Activated CD8-positive, alpha-beta T cell treated with anti-CD3 and anti-CD28 coated beads, Interleukin-2, amount 10 ng/mL, durations not matched to agents 7 days and 5 days (primary cell): ENCODE measurements around the gene C4orf50. TPM values are rescaled to one million over a fixed set of nuclear protein-coding genes. Genes with fewer than 3 reads are reported as not detected.

Experiments
- ATAC-seq: fragments of 150-1000 bp; cut with Tn5 transposase; one replicate; pipeline ENCODE4 v1.10.0; 2021; ENCODE audit warnings: moderate library complexity
- CTCF ChIA-PET: fragments of 350-600 bp; sonication (Branson Sonifier 250); formaldehyde crosslinking; loops from one replicate; lab custom pipeline; 2021; ENCODE audit warnings: antibody characterized with exemption; lab: Charles Lee
- POLR2A ChIA-PET: fragments of 350-600 bp; sonication (Branson Sonifier 250); formaldehyde crosslinking; loops from one replicate; lab custom pipeline; 2021; ENCODE audit warnings: antibody characterized with exemption; lab: Charles Lee
- DNase-seq: peaks from one replicate; pipeline ENCODE4 v3.0.0-alpha.2; 2020
- H3K27ac Mint-ChIP-seq: one replicate; pipeline ENCODE4 v1.8.0; 2021; ENCODE audit warnings: mild to moderate bottlenecking, mixed read lengths
- H3K27me3 Mint-ChIP-seq: one replicate; pipeline ENCODE4 v1.8.0; 2021; ENCODE audit warnings: low read depth, mixed read lengths
- H3K36me3 Mint-ChIP-seq: one replicate; pipeline ENCODE4 v1.8.0; 2021; ENCODE audit warnings: low read depth, mixed read lengths
- H3K4me1 Mint-ChIP-seq: one replicate; pipeline ENCODE4 v1.8.0; 2021; ENCODE audit warnings: low read depth, mixed read lengths
- H3K4me3 Mint-ChIP-seq: one replicate; pipeline ENCODE4 v1.8.0; 2021; ENCODE audit warnings: mild to moderate bottlenecking, mixed read lengths
- H3K9me3 Mint-ChIP-seq: one replicate; pipeline ENCODE4 v1.8.0; 2022; ENCODE audit warnings: mixed read lengths; ENCODE audit not compliant: insufficient read depth
- total RNA-seq, 2 experiments: library from RNA; stranded (reverse); gene quantifications; one replicate each; pipeline ENCODE4 v1.2.3, GENCODE V29; 2021

Gene C4orf50
- total RNA-seq, 2 experiments from 2014 or later, result 0.13 to 0.24 TPM

DNA sequence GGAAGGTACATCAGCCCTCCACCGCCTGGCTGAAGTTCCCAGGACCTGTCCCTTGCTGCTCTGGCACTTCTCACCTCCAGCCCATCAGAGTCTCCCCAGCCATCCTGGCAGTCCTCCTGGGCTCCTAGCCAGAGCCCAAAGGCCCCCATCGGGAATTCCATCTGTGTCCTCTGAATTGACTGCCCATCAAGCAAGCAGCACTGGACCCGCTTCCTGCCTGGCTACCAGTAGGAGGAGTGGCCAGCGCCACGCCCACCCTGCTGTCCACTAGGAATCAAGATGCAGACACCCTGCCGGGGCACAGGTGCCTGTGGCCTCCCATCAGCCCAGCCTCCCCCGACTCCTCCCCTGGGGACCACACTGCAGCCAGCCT is 47.2 kb downstream of the C4orf50 start:
- Mint-ChIP-seq H3K4me1 (no peaks in the 10 kb centered on the region), H3K36me3 (no peaks in the 10 kb centered on the region), H3K27me3 (no peaks in the 10 kb centered on the region), H3K9me3 (no peaks in the 10 kb centered on the region), H3K4me3 (no peak overlapping the region), H3K27ac (no peak overlapping the region)
- ChIA-PET CTCF (no interaction called here), POLR2A (no interaction called here)
- ATAC-seq, result no peak
- no peak for DNase-seq

DNA sequence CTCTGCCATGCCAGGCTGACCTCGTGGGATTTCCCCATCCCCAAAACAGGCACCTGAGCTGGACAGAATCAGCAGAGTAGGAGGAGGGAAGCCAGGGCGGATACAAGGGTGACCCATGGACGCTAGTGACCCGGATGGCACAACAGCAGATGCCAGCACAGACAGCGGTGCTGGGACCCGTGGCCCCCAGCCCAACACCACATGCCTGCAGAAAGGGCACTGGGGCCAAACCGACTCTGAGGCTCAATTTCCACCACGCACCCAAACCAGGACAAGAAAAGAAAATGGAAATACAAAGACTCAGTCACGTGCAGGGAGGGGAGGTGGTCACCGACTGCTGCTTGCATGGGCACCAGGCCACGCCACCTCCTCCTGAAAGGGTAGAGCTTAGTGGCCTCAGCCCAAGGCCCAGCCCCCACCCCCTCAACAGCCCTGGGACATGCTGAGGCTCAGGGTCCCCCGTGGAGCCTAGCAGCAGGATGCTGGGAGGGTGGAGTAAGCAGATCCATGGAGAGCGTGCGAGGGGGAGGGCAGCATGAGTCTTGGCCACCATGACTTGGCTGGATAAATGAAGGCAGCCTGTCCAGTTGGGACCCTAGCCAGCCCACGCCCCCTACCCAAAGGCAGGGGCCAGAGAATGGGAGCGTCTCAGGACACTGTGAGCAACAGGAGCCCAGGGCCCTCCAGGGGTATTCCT is 47.7 kb downstream of the C4orf50 start:
- ChIA-PET CTCF (no interaction called here), POLR2A (no interaction called here)
- H3K27me3 Mint-ChIP-seq, result no peaks in the 10 kb centered on the region
- no peak overlapping the region for H3K27ac Mint-ChIP-seq
- no peak overlapping the region for H3K4me3 Mint-ChIP-seq
- no peak for DNase-seq
- no peaks in the 10 kb centered on the region for H3K4me1 Mint-ChIP-seq
- ATAC-seq, result no peak
- H3K36me3 Mint-ChIP-seq, result no peaks in the 10 kb centered on the region
- no peaks in the 10 kb centered on the region for H3K9me3 Mint-ChIP-seq

DNA sequence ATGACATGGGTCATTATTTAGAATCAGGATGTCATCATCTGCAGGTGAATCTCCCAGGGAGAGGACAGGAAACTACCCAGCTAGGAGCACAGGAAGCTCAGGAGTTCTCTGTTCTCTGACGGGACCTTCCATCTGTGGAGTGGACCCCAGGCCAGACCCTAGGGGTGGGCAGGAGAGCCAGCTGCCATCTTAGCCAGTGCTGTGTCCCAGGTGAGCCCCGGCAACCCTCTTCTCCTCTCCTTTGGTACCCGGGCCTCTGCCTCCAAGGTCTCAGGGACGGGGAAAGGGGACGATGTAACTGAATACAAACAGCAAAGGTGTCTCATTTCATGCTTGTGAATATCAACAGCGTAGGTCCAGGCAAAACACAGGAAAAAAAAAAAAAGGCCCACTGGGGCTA is 48.5 kb downstream of the C4orf50 start:
- Mint-ChIP-seq H3K27me3 (no peaks in the 10 kb centered on the region), H3K4me1 (no peaks in the 10 kb centered on the region), H3K27ac (no peak overlapping the region), H3K9me3 (no peaks in the 10 kb centered on the region), H3K4me3 (no peak overlapping the region), H3K36me3 (no peaks in the 10 kb centered on the region)
- DNase-seq (no peak), ATAC-seq (no peak)
- ChIA-PET POLR2A (no interaction called here), CTCF (no interaction called here)

DNA sequence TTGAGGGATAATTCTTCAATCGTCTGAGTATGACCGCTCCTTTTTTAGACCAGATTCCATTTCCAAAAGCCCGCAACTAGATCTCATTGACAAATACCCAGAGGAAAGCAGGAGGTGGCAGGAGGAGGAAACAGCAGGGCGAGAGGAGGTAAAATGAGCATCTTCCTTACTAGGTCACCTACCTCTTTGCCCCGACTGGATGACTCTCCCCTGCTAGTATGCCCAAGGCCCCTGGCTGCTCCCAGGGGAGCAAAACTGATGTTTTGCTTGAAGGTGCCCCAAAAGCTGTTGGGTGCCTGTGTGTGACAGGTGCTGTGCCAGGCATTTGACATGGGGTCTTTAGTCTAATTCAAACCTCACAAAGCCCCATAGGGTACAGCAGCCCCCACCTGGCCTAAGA is 48.9 kb downstream of the C4orf50 start:
- no peaks in the 10 kb centered on the region for H3K36me3 Mint-ChIP-seq
- no peak for DNase-seq
- H3K4me3 Mint-ChIP-seq, result no peak overlapping the region
- no peaks in the 10 kb centered on the region for H3K27me3 Mint-ChIP-seq
- H3K4me1 Mint-ChIP-seq, result no peaks in the 10 kb centered on the region
- no peaks in the 10 kb centered on the region for H3K9me3 Mint-ChIP-seq
- no peak for ATAC-seq
- POLR2A ChIA-PET, result no interaction called here
- CTCF ChIA-PET, result no interaction called here
- no peak overlapping the region for H3K27ac Mint-ChIP-seq

DNA sequence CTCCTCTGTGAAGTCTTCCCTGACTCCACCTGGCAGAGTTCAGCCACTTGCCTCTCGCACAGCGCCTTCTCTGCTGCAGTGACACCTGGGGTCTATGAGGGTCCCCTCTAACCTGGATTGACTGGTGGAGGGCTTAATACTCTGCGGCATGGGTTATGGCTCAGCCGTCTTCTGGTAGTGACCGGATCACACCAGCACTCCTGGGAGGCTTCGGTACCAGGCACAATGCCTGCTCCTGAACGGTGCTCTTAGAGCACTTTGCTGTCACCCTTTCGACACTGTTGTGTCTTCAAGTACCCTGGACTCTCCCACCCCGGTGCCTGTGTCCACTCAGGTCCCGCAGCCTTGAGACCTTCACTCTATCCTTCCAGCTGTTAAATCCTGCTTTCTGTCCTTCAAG is 50.0 kb downstream of the C4orf50 start:
- ATAC-seq, result no peak
- no peaks in the 10 kb centered on the region for H3K4me1 Mint-ChIP-seq
- H3K9me3 Mint-ChIP-seq, result no peaks in the 10 kb centered on the region
- H3K27ac Mint-ChIP-seq, result no peak overlapping the region
- no peak for DNase-seq
- POLR2A ChIA-PET, result no interaction called here
- CTCF ChIA-PET, result no interaction called here
- H3K36me3 Mint-ChIP-seq, result no peaks in the 10 kb centered on the region
- H3K27me3 Mint-ChIP-seq, result no peaks in the 10 kb centered on the region
- no peak overlapping the region for H3K4me3 Mint-ChIP-seq

DNA sequence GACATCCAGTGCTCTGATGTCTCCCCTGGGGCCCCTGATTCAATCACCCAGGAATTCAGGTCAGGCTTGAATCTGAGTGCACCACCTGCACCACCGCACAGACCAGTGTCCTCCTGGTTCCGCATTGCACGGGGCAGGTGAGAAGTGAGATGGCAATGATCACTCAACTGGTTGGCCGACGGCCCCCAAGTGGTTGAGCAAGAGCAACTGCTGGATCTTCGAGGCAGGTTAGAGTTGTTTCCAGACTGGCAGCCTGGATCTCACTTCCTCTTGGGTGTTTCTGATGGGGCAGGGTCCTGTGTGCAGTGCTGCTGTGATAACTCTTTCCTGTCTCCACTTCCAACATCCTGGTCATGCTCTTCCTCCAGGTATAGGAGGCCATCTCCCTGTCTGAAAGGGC is 50.4 kb downstream of the C4orf50 start:
- Mint-ChIP-seq H3K4me3 (no peak overlapping the region), H3K4me1 (no peaks in the 10 kb centered on the region), H3K9me3 (no peaks in the 10 kb centered on the region), H3K36me3 (no peaks in the 10 kb centered on the region), H3K27me3 (peaks cover under 1% of the 10 kb centered on the region), H3K27ac (no peak overlapping the region)
- CTCF ChIA-PET, result no interaction called here
- ATAC-seq (no peak), DNase-seq (no peak)
- POLR2A ChIA-PET, result no interaction called here

DNA sequence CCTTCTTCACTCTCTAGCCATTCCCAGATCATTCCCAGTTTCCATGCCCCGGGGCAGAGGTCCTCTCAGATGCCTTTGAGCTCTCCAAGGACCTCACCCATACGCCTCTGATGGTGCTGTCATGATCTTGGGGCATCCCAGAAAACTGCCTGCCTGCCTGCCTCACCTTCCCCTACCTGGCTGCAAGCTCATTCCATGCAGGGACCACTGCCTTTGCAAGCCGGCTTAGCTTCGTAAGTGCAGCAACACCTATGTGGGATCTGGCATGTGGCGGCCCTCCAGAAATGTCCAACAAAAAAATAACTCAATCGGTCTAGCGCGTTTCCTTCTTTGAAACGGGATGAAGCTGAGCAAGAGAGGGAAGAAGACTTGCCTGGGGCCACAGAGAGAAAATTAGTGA is 53.0 kb downstream of the C4orf50 start:
- Mint-ChIP-seq H3K9me3 (no peaks in the 10 kb centered on the region), H3K36me3 (no peaks in the 10 kb centered on the region), H3K4me1 (no peaks in the 10 kb centered on the region), H3K27ac (no peak overlapping the region), H3K27me3 (peaks cover 3% of the 10 kb centered on the region), H3K4me3 (no peak overlapping the region)
- CTCF ChIA-PET, result interaction anchor here (1.1 kb wide), 1 partner anchor 34 kb away, joined by 4 read pairs; no protein-coding TSS in a partner anchor
- no peak for ATAC-seq
- DNase-seq, result no peak
- POLR2A ChIA-PET, result no interaction called here

GRCh38 chr4:5964030-5964429 is 54.2 kb downstream of the C4orf50 start:
- no peak for ATAC-seq
- DNase-seq, result no peak
- ChIA-PET CTCF (interaction anchor here (1.0 kb wide), 1 partner anchor 34 kb away, joined by 4 read pairs; no protein-coding TSS in a partner anchor), POLR2A (no interaction called here)
- no peak overlapping the region for H3K4me3 Mint-ChIP-seq
- H3K27me3 Mint-ChIP-seq, result peaks cover 3% of the 10 kb centered on the region
- H3K4me1 Mint-ChIP-seq, result no peaks in the 10 kb centered on the region
- no peaks in the 10 kb centered on the region for H3K36me3 Mint-ChIP-seq
- H3K27ac Mint-ChIP-seq, result no peak overlapping the region
- H3K9me3 Mint-ChIP-seq, result no peaks in the 10 kb centered on the region

DNA sequence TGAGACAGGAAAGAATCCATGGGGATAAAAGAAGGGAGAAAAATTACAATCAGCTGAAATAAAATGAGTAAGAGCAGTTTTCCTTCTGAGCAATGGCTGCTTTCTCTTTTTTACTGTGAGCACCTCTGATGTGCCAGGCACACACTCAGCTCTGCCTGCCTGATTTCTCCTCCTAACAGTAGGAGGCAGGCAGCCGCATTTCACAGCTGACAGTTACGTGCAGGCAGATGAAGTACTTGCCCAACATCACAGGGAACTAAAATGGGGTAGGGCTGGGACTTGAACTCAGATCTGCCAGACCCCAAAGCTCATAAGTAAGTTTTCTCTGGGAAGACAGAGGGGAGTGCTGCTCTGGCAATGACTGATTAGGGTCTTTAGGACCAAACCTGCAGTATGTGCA is 54.6 kb downstream of the C4orf50 start:
- H3K27ac Mint-ChIP-seq, result no peak overlapping the region
- ATAC-seq, result no peak
- CTCF ChIA-PET, result interaction anchor here (1.0 kb wide), 1 partner anchor 34 kb away, joined by 4 read pairs; no protein-coding TSS in a partner anchor

GRCh38 chr4:5962416-5962815 is 55.8 kb downstream of the C4orf50 start:
- H3K9me3 Mint-ChIP-seq, result no peaks in the 10 kb centered on the region
- ChIA-PET CTCF (interaction anchor here (1.5 kb wide), 1 partner anchor 36 kb away, joined by 4 read pairs; no protein-coding TSS in a partner anchor), POLR2A (no interaction called here)

More for the DNA sequence above, 54.6 kb downstream of the C4orf50 start:
- Mint-ChIP-seq H3K27me3 (peaks cover 3% of the 10 kb centered on the region), H3K9me3 (no peaks in the 10 kb centered on the region), H3K4me1 (no peaks in the 10 kb centered on the region), H3K36me3 (no peaks in the 10 kb centered on the region), H3K4me3 (no peak overlapping the region)
- POLR2A ChIA-PET, result no interaction called here
- DNase-seq, result no peak

GRCh38 chr4:5960252-5960880 is 57.9 kb downstream of the C4orf50 start:
- ChIA-PET POLR2A (no interaction called here), CTCF (interaction anchor here (1.6 kb wide), 1 partner anchor 38 kb away, joined by 4 read pairs; no protein-coding TSS in a partner anchor)
- H3K36me3 Mint-ChIP-seq, result no peaks in the 10 kb centered on the region
- peaks cover 3% of the 10 kb centered on the region for H3K27me3 Mint-ChIP-seq
- peaks cover 15% of the 10 kb centered on the region for H3K4me1 Mint-ChIP-seq
- H3K9me3 Mint-ChIP-seq, result no peaks in the 10 kb centered on the region
- no peak for DNase-seq
- H3K4me3 Mint-ChIP-seq, result no peak overlapping the region
- no peak for ATAC-seq
- H3K27ac Mint-ChIP-seq, result no peak overlapping the region

More at GRCh38 chr4:5962416-5962815, 55.8 kb downstream of the C4orf50 start:
- Mint-ChIP-seq H3K36me3 (no peaks in the 10 kb centered on the region), H3K27ac (no peak overlapping the region), H3K4me3 (no peak overlapping the region), H3K27me3 (peaks cover 3% of the 10 kb centered on the region), H3K4me1 (no peaks in the 10 kb centered on the region)
- ATAC-seq (no peak), DNase-seq (no peak)

GRCh38 chr4:5959211-5959982 is 58.8 kb downstream of the C4orf50 start:
- ChIA-PET CTCF (interaction anchor here (1.6 kb wide), 1 partner anchor 39 kb away, joined by 4 read pairs; no protein-coding TSS in a partner anchor), POLR2A (no interaction called here)
- H3K27ac Mint-ChIP-seq, result no peak overlapping the region
- peaks cover 21% of the 10 kb centered on the region for H3K4me1 Mint-ChIP-seq
- DNase-seq (no peak), ATAC-seq (no peak)
- no peaks in the 10 kb centered on the region for H3K9me3 Mint-ChIP-seq
- H3K27me3 Mint-ChIP-seq, result peaks cover 3% of the 10 kb centered on the region
- no peak overlapping the region for H3K4me3 Mint-ChIP-seq
- H3K36me3 Mint-ChIP-seq, result no peaks in the 10 kb centered on the region
